ENCODE results near the gene TRA2A.

DNA sequence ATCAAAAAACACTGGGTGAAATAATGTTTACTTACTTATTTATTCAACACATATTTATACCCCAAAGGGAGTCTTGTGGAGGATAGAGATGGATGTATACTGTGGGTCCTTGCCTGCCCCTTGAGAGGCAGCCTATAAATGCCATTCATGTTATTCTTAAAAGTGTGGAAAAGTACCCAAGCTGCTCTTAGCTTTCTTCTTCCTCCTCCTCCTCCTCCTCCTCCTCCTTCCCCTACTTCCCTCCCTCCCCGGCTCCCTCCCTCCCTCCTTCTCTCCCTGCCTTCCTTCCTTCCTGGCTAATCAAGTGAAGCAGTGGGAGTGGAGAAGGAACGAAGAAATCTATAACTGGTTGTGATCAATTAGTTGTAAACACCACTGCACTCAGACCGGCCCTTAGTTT, 40.3 kb downstream of the TRA2A start:
- TF ChIP-seq, protein P1, sequence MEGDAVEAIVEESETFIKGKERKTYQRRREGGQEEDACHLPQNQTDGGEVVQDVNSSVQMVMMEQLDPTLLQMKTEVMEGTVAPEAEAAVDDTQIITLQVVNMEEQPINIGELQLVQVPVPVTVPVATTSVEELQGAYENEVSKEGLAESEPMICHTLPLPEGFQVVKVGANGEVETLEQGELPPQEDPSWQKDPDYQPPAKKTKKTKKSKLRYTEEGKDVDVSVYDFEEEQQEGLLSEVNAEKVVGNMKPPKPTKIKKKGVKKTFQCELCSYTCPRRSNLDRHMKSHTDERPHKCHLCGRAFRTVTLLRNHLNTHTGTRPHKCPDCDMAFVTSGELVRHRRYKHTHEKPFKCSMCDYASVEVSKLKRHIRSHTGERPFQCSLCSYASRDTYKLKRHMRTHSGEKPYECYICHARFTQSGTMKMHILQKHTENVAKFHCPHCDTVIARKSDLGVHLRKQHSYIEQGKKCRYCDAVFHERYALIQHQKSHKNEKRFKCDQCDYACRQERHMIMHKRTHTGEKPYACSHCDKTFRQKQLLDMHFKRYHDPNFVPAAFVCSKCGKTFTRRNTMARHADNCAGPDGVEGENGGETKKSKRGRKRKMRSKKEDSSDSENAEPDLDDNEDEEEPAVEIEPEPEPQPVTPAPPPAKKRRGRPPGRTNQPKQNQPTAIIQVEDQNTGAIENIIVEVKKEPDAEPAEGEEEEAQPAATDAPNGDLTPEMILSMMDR (IDR thresholded peaks at IDR 0.05), result no peak
- TF ChIP-seq POLR2A (IDR thresholded peaks at IDR 0.05), result no peak
- TF ChIP-seq POLR2AphosphoS5 (IDR thresholded peaks at IDR 0.05), result no peak
- no peak for TF ChIP-seq EP300 (IDR thresholded peaks at IDR 0.05)

All from gastroesophageal sphincter (tissue), 3 donors.